ENCODE measurements around the gene ZSCAN10. TPM values are rescaled to one million over a fixed set of nuclear protein-coding genes. Genes with fewer than 3 reads are reported as not detected.

ZSCAN10 gene
- total RNA-seq, 1 experiment from 2014 or later: not detected

DNA sequence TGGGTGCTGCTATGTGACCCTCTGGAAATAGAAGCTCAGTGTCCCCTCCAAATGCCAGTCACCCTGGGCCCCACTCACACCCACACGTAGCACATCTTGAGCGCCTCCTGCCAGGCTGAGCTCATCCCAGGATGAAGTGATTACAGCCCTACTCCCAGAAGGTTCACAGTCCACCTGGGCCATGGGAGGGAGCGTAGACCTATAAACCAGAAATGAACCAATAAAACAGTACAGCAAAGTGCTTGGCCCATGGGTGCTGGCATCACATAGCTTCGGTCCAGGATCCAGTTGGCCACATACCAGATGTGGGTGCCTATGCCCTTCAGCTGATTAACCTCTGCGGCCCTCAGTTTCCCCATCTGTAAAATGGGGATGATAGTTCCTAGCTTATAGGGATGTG is 60.2 kb downstream of the ZSCAN10 start:
- intact Hi-C loops (cut with micrococcal nuclease): no loop called here
- H3K4me2 ChIP-seq (ENCODE audit: low read length): no peak overlapping the region
- H3K4me1 ChIP-seq (ENCODE audit: insufficient read depth, low read length): no peaks in the 10 kb centered on the region

More for the DNA sequence above, 60.2 kb downstream of the ZSCAN10 start:
- no TSS peak for BruUV-seq (replicated peaks)
- no peaks in the 10 kb centered on the region for H4K20me1 ChIP-seq (ENCODE audit: low read length)
- H3K9me3 ChIP-seq (ENCODE audit: low read length): no peaks in the 10 kb centered on the region
- TF ChIP-seq EZH2 (IDR thresholded peaks at IDR 0.05; ENCODE audit: low read length, unreplicated experiment): no peak
- TF ChIP-seq, protein P1, sequence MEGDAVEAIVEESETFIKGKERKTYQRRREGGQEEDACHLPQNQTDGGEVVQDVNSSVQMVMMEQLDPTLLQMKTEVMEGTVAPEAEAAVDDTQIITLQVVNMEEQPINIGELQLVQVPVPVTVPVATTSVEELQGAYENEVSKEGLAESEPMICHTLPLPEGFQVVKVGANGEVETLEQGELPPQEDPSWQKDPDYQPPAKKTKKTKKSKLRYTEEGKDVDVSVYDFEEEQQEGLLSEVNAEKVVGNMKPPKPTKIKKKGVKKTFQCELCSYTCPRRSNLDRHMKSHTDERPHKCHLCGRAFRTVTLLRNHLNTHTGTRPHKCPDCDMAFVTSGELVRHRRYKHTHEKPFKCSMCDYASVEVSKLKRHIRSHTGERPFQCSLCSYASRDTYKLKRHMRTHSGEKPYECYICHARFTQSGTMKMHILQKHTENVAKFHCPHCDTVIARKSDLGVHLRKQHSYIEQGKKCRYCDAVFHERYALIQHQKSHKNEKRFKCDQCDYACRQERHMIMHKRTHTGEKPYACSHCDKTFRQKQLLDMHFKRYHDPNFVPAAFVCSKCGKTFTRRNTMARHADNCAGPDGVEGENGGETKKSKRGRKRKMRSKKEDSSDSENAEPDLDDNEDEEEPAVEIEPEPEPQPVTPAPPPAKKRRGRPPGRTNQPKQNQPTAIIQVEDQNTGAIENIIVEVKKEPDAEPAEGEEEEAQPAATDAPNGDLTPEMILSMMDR (conservative IDR thresholded peaks at IDR 0.05; ENCODE audit: low read depth, low read length): no peak
- TF ChIP-seq EZH2phosphoT487 (IDR thresholded peaks at IDR 0.05; ENCODE audit: borderline replicate concordance, low read length): no peak
- H3K27me3 ChIP-seq (ENCODE audit: low read length): no peaks in the 10 kb centered on the region
- H3F3A ChIP-seq (ENCODE audit: low read length, unreplicated experiment): no peaks in the 10 kb centered on the region
- H3K9me2 ChIP-seq (replicated peaks; ENCODE audit: low read length): no peaks in the 10 kb centered on the region
- no peaks in the 10 kb centered on the region for H3K36me3 ChIP-seq (ENCODE audit: low read depth, low read length)
- no peak overlapping the region for H3K9ac ChIP-seq (ENCODE audit: low read length)
- no peak for ATAC-seq
- CTCF ChIA-PET: no interaction called here
- H3K4me3 ChIP-seq (ENCODE audit: low read length): no peak overlapping the region
- DNase-seq: no peak
- no peaks in the 10 kb centered on the region for H3K79me2 ChIP-seq (ENCODE audit: low read length)
- H2AFZ ChIP-seq (ENCODE audit: low read length): no peak overlapping the region
- POLR2A ChIA-PET (ENCODE audit: unreplicated experiment): no interaction called here
- no peak overlapping the region for H3K27ac ChIP-seq (ENCODE audit: low read length)

Other genes with a start within 250 kb of the ZSCAN10 start
- gene PRSS22, start 241.1 kb downstream of the ZSCAN10 start, total RNA-seq (2014; rRNA removed): 36.9 and 42.5 TPM in 2 replicates
- gene FLYWCH2, start 216.1 kb downstream of the ZSCAN10 start, total RNA-seq (2014; rRNA removed): 92.0 and 100 TPM in 2 replicates
- 41.4 and 54.7 TPM in 2 replicates for gene FLYWCH1, start 187.4 kb downstream of the ZSCAN10 start, total RNA-seq (2014; rRNA removed)
- 3.6 and 7.1 TPM in 2 replicates for gene KREMEN2, start 135.0 kb downstream of the ZSCAN10 start, total RNA-seq (2014; rRNA removed)
- 37.9 and 45.0 TPM in 2 replicates for gene PAQR4, start 129.9 kb downstream of the ZSCAN10 start, total RNA-seq (2014; rRNA removed)
- gene PKMYT1, start 118.8 kb downstream of the ZSCAN10 start, total RNA-seq (2014; rRNA removed): 51.9 and 109 TPM in 2 replicates
- 0.33 and 1.2 TPM in 2 replicates for gene CLDN9, start 86.4 kb downstream of the ZSCAN10 start, total RNA-seq (2014; rRNA removed)
- not detected in 2 replicates for gene CLDN6, start 81.1 kb downstream of the ZSCAN10 start, total RNA-seq (2014; rRNA removed)
- gene TNFRSF12A, start 78.9 kb downstream of the ZSCAN10 start, total RNA-seq (2014; rRNA removed): 667 and 713 TPM in 2 replicates
- 56.4 and 56.6 TPM in 2 replicates for gene HCFC1R1, start 75.4 kb downstream of the ZSCAN10 start, total RNA-seq (2014; rRNA removed)
- gene THOC6, start 75.3 kb downstream of the ZSCAN10 start, total RNA-seq (2014; rRNA removed): 40.3 and 47.3 TPM in 2 replicates
- gene BICDL2, start 62.4 kb downstream of the ZSCAN10 start, total RNA-seq (2014; rRNA removed): 16.3 and 27.7 TPM in 2 replicates
- gene MMP25, start 52.7 kb downstream of the ZSCAN10 start, total RNA-seq (2014; rRNA removed): 0.29 and 0.51 TPM in 2 replicates
- 8.8 and 10.8 TPM in 2 replicates for gene IL32, start 33.7 kb downstream of the ZSCAN10 start, total RNA-seq (2014; rRNA removed)
- 19.0 and 27.0 TPM in 2 replicates for gene ZNF205, start 13.3 kb upstream of the ZSCAN10 start, total RNA-seq (2014; rRNA removed)
- 3.6 and 9.6 TPM in 2 replicates for gene ZNF213, start 35.7 kb upstream of the ZSCAN10 start, total RNA-seq (2014; rRNA removed)
- not detected in 2 replicates for gene OR1F1, start 88.9 kb upstream of the ZSCAN10 start, total RNA-seq (2014; rRNA removed)
- 4.7 and 5.0 TPM in 2 replicates for gene ZNF200, start 135.9 kb upstream of the ZSCAN10 start, total RNA-seq (2014; rRNA removed)
- gene MEFV, start 157.3 kb upstream of the ZSCAN10 start, total RNA-seq (2014; rRNA removed): 0.04 TPM in 1 of 2 replicates, not detected in the other
- gene ZNF263, start 184.2 kb upstream of the ZSCAN10 start, total RNA-seq (2014; rRNA removed): 52.2 and 68.7 TPM in 2 replicates
- gene TIGD7, start 206.1 kb upstream of the ZSCAN10 start, total RNA-seq (2014; rRNA removed): 4.4 and 5.5 TPM in 2 replicates
- 15.9 and 20.1 TPM in 2 replicates for gene ZNF75A, start 206.2 kb upstream of the ZSCAN10 start, total RNA-seq (2014; rRNA removed)

Data from PC-3 (cell line).